Retina (tissue), 1 donor: ENCODE measurements around the gene FAM209B.
"Not testable (repeated sequence)": the region's sequence is repeated elsewhere in the genome, so short reads cannot be mapped to it uniquely, and the experiment has no call there.

Experiments used
- DNase-seq: peaks from one replicate; pipeline ENCODE4 v3.0.0-alpha.2; 2016

The FAM209B gene, protein sequence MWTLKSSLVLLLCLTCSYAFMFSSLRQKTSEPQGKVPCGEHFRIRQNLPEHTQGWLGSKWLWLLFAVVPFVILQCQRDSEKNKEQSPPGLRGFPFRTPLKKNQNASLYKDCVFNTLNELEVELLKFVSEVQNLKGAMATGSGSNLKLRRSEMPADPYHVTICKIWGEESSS

DNA sequence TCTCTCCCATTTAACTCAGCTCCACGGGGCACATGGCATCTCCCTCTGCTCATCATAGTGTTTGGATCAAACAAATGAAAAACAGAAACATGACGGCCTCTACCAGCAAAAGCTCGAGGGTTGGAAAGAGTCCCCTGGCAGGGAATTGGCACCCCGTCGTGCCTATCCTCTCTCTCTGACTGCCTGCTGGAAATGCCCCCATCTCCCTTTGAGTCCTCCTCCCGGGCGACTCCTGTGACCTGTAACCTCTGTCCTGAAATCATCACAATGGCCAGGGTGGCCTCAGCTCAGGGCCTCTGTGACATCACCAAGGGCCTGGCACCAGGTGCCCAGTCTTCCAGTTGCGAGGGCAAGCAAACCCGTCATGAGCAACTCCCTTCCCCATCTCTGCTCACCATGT lies at the start of gene FAM209B:
Gene FAM209B, plus strand, starts transcription at position 301 of the 400 bp plus-strand sequence. Its CDS starts 96 bp downstream, at position 397.
- DNase-seq: not testable (repeated sequence)

DNA sequence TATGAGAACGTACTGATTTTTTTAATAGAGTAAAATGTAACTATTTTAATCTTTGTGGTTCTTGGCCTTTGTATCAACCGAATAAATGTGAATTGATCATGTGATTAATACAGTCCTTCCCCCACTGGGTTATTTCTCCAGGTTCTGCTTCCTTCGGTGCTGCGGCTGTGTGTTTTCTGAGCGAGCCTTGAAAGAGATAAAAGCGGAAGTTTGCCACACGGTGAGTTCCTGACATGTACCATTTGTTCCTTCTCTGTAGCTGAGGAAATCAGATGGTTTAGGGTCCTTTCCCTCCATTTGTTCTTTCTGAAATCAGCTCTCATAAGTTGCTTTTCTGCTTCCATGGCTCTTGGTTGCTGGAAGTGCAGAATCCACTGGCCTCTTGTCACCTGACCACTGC lies 49.1 kb upstream of the FAM209B start:
- DNase-seq: no peak

DNA sequence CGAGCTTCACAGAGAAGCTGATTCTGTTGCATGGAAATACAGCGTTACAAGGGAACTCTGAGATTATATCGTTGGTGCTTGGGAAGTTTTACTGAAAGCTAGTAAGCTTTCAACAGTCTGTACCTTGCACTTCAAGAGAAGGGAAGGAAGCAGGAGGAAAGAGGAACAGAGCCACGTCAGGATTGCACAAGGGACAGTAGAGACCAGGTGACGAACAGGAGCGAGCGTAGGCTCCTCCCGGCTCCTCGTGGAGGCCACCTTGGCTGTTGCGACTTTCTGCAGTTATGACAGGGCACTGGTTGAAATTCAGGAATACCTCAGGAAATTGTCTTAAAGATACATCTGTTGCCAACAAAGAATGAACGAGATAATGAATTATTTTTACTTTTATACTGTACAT lies 45.8 kb upstream of the FAM209B start:
- no peak for DNase-seq

DNA sequence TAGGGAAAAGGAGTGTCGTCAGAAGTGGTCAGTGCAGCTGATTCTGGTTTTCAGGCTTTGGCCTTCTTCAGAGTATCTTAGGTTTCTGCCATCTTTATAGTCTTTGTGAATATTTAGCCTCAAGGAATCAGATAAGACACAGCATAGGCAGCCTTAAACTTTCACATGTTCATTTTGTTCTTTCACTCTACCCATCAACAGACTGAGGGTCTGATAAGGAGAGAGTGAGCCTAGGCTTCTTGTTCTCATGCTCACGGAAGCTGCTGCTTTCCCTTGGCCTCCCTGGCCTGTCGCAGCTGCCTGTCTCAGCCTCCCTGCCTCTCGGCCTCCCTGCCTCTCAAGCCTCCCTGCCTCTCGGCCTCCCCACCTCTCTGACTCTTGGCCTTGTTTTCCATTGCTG lies 44.5 kb upstream of the FAM209B start:
- no peak for DNase-seq

DNA sequence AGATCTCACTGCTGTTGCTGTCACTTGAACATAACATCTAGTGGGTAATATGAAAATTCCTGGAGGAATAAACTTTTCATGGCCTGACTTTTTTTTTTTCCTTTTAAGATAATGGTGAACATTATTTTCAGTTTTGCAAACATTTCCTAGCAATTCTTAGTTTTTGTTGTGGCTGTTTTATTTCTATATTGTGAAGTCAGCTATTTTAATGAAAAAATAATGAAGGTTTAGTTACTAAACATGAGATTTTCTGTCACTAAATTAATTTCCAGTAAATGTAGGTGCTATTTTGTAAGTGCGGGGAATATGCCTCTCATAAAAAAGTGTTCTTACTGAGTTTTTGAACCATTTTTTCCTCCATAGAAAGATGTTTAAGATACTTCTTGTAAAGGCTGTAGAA lies 31.9 kb upstream of the FAM209B start:
- DNase-seq: no peak

DNA sequence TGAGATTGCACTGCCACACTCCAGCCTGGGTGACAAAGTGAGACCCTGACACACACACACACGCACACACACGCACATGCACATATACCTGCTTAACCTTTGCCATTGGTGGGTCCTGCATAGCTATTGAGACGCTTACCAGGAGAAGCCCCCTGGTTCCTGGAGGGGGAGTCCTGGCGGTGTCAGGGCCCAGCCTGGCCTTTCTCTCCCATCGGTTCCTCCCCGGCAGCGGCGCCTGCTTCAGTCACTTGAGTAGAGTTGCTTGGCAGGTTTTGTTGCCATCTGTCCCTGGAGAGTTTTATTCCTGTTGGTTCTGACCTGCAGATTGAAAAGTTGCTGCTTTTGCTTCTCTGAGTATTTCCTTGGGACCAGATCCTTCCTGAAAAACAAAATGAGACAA lies 29.1 kb upstream of the FAM209B start:
- no peak for DNase-seq

DNA sequence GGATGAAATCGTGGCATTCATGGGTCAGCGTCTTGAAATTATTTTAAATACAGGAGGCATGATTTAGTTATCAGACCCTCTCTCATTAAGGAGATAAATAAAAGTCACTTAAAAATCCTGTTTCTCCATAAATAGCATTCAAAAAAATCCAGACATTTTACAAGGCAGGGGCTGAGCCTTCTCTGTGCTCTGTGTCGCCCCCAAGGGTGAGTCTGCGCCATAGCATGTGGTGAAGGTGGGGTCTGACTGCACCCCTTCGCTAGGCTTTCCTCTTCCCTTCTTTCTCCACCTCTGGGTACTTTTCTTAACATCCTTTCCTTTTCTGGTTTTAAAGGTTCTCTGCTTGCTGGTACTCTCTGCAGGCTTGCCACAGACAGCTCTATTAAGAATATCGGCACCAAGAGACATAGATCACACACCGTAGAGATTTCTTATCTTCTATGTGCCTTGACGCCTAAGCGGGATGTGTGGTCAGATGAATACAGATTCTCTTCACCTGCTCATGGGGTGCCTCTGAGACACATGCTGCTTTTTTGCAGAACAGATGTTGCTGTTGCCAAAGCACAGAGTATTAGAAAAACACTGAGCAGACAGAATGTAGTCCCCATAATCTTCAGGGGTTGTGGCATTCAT lies 28.6 kb upstream of the FAM209B start:
- no peak for DNase-seq

DNA sequence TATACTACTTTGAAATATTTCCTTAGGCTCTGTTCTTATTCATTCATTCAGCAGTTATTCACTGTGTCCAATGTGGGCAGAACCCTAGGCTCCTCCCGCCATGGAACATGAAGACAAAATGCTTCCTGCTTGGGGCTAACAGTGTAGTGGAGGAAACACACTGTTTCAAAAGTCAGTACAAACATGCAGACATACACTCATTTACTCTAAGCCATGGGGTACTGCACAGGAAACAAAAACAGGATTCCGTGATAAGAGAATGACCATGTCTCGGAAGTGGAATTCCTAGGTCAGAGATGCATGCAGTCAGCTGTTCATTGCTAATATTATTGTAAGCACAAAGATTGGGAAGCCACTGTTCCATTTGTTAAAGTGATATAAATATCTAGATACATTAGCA lies 26.9 kb upstream of the FAM209B start:
- no peak for DNase-seq

DNA sequence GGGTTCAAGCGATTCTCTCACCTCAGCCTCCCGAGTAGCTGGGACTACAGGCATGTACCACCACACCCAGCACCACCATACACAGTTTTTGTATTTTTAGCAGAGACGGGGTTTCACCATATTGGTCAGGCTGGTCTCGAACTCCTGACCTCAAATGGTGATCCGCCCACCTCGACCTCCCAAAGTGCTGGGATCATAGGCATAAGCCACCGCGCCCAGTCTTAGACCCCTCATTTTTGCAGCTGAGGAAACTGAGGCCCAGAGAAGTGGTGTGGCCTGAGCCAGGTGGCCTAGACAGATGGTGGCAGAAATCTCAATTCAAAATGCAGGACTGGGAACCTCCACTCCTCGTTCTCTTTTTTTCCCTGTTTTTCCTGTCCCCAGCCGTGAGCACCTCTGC lies 21.1 kb upstream of the FAM209B start:
- no peak for DNase-seq

DNA sequence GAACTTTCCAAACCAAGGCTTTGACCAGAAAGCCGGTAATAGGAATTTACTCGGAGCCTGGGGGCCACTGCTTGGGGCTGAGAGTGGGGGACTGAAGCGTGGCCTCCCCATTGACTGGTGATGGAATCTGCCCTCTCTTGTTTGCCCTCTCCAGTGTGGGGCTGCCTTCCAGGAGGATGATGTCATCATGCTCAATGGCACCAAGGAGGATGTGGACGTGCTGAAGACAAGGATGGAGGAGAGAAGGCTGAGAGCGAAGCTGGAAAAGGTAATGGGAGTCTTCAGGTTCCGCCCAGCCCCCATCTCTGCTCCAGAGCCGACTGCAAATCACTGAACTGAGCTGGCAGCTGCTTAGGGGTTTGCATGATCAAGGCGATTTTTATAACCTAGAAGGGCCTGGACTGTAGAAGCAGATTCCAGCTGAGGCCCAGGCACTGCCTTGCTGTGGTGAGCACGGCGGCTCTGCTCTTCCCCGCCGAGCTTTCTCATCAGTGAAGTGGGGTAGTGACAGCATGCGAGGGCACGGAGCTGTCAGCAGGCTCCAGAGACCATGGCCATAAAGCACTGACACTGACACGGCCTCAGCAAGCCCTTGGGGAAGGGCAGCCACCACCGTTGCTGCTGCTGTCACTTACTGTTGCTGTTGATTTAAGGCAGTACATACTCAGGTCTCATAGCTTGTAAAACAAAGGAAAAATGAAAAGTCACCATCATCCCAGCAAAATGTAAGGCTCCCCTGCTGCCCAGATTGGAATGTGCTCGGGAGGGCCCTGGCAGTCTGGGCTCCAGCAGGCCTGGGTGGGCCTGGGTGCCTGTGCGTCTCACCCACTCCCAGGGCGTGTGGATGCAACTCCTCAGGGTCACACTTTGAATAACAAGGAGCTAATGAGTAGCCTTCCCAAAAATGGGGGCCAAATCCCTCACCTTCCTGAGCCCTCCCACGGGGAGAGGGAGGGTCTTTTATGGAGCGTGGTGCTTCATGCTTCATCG lies 19.6 kb upstream of the FAM209B start:
- DNase-seq: peak; percentile 57

DNA sequence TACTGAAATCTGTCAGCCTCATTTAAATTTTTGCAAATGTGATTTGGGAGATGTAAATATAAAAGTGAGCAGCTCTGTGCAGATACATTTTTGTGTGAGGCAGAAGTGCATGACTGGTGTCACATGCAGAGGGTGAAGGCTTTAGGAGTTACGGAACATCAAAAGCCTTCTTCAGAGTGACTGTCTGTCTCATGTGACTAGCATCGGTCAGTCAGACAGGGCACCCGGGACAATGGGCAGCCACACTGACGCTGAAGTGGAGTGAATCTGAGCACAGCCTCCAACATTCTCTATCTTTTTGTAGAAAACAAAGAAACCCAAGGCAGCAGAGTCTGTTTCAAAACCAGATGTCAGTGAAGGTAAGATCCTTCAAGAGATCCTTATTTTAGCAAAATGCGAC lies 16.4 kb upstream of the FAM209B start:
- no peak for DNase-seq

DNA sequence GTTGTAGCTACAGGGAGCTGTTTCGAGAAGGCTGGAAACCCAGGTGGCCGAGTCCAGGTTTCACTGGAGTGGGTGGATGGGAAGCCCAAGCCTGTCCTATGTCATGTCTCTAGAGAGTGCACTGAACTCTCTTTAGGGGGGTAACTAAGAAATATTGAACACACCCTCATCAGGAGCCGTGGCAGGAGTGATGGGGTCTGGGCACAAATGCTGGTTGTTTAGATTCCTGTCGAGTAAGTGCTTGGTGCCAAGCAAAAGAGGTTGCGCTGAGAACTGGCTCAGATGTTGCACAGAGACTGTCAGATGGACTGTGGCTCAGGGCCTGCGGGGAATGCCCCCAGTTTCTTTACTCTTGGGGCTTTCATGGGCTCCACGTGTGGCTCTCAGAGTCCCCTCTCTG lies 15.8 kb upstream of the FAM209B start:
- DNase-seq: no peak

DNA sequence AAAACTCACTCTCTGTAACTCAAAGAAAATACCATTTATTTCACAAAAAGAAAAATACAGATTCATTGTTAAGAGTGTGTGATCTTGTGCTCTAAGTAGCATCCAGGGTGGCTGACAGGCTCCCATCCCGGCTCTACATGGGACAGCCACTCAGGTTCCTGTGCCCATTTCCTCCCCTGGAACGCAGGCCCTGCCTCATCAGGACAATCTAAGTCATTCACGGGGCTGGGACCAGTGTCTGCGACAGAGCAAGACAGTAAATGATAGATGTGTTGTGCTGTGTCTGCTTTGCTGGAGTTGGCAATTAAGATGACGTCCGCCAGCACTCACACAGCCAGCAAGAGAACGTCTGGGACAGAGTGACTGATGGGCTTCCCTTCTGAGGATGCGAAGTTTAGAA lies 15.4 kb upstream of the FAM209B start:
- no peak for DNase-seq

DNA sequence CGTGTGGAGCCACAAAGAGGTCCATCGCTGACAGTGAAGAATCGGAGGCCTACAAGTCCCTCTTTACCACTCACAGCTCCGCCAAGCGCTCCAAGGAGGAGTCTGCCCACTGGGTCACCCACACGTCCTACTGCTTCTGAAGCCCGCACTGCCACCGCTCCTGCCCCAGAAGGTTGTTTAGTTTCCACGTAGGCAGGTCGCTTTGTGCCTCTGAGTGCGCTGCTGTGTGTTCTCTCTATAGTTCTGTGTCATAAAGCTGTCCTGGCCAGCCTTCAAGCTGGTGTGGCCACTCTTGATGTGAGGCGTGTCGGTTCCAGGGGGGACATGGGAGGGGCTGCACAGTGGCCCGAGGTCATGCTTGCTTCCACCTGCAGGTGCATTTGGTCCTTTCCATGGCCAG lies 14.9 kb upstream of the FAM209B start:
- no peak for DNase-seq

DNA sequence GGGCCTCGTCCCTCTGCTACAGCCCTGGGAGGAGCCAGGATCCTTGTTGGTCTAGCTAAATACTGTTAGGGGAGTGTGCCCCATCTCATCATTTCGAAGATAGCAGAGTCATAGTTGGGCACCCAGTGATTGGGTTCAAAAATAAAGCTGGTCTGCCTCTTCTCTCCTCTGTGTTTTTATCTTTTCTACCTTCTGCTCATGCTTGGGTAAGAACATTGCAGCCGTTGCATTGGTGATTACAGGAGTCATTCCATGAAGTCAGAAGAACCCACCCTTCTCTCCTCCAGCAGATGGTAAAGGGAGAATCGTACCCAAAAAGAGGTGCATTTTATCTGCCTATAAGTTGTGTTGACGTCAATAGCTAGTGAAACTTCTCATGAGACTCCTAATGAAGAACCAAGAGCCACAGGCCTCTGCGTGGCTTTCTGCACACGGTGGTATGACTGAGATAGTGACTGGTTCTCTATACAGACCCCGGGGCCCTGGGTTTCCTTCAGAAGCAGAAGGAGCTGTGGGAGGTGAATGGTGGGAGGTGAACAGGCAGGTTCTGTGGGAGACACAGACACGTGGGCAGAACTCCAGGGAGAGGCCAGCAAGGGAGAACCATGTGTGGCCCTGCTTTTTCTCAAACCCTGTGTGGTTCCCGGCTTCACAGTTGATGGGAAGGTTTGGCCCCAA lies 14.2 kb upstream of the FAM209B start:
- DNase-seq: no peak

DNA sequence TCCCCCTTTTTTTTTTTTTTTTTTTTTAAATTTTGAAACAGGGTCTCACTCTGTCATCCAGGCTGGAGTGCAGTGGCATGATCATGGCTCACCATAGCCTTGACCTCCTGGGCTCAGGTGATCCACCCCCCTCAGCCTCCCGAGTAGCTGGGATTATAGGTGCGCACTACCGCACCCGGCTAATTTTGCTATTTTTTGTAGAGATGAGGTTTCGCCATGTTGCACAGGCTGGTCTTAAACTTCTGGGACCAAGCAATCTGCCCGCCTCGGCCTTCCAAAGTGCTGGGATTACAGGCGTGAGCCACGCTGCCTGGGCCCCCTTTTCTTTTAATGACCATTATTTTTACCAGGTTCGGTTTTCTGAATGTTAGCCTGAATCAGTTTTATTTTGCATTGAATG lies 13.5 kb upstream of the FAM209B start:
- no peak for DNase-seq

DNA sequence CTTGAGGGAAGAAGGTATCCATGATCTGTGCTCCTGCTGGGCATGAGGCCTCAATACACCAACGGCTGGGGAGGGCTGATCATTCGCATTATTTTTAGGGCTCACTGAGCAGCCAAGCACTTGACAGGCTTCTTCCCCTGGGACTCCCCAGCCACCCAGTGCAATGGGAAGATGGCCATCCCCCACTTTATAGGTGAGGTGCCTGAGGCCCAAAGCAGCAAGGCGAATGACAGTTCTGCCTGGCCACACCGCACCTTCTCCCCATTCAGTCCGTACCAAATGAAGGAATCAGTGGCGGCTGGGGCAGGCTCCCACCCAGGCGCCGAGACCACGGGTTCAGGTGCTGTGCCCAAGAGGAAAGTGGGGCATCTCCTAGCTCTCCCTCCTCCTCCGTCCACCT lies 12.9 kb upstream of the FAM209B start:
- no peak for DNase-seq

DNA sequence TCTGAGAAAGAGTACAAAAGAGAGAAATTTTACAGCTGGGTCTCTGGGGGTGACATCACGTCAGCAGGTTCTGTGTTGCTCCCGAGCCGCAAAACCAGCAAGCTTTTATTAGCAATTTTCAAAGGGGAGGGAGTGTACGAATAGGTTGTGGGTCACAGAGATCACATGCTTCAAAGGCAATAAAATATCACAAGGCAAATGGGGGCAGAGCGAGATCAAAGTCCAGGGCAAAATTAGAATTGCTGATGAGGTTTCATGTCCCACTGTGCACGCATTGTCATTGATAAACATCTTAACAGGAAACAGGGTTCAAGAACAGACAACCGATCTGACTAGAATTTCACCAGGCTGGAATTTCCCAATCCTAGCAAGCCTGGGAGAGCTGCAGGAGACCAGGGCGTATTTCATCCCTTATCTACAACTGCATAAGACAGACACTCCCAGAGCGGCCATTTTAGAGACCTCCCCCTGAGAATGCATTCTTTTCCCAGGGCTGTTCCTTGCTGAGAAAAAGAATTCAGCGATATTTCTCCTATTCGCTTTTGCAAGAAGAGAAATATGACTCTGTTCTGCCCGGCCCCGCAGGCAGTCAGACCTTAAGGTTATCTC lies 12.2 kb upstream of the FAM209B start:
- not testable (repeated sequence) for DNase-seq

DNA sequence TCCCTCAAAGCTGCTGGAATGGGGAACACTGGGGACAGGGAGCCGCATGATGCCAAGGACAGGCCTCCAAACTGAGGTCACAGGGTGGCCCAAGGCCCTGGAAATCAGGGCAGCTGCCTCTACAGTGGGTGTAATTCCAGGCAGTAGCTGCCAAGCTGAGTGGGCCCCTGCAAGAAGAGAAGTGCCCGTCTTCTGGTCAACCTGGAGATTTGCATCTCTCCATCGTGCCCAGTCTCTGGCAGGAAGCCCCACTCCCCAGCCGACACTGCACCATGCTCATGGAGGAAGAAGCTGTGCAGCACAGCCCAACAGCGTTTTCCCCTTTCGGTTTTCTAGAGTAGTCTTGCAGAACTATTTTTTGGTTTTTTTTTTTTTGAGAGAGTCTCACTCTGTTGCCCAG lies 10.7 kb upstream of the FAM209B start:
- DNase-seq: no peak

DNA sequence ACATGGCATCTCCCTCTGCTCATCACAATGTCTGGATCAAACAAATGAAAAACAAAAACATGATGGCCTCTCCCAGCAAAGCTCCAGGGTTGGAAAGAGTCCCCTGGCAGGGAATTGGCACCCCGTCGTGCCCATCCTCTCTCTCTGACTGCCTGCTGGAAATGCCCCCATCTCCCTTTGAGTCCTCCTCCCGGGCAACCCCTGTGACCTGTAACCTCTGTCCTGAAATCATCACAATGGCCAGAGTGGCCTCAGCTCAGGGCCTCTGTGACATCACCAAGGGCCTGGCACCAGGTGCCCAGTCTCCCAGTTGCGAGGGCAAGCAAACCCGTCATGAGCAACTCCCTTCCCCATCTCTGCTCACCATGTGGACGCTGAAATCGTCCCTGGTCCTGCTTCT lies 8.6 kb upstream of the FAM209B start, which contains the start of gene FAM209A:
Gene FAM209A, plus strand, starts transcription at position 301 of the 400 bp plus-strand sequence. Its CDS starts 65 bp downstream, at position 366.
- not testable (repeated sequence) for DNase-seq

DNA sequence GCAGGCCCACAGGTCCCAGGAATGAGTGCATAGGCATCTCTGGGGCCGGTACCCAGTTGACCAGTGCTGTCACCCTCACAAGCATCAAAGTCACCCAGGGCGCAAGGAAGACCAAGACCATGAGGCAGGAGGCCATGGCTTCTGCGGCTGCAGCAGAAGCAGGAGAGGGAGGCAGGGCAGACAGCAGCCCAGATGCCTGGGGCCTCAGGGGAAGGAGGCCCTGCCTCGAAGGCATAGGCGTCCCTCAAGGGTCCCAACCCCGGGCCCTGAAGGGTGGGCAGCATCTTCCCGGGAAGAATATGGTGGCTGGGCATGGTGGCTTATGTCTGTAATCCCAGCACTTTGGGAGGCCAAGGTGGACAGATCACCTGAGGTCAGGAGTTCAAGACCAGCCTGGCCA lies 5.5 kb upstream of the FAM209B start:
- DNase-seq: no peak

DNA sequence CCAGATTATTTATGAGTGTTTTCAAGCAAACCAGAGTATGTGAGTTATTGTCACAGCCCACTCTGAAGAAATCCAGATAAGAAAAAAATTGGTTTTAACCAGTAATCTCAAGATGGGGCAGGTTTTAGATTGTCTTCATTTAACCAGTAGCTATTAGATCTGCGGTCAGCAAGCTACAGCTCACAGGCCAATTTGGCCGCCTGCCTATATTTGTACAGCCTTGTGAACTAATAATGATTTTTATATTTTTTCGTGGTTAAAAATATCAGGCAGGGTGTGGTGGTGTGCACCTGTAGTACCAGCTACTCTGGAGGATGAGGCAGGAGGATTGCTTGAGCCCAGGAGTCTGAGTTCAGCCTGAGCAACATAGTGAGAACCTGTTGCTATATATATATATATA lies 5.0 kb downstream of the FAM209B start:
- no peak for DNase-seq

DNA sequence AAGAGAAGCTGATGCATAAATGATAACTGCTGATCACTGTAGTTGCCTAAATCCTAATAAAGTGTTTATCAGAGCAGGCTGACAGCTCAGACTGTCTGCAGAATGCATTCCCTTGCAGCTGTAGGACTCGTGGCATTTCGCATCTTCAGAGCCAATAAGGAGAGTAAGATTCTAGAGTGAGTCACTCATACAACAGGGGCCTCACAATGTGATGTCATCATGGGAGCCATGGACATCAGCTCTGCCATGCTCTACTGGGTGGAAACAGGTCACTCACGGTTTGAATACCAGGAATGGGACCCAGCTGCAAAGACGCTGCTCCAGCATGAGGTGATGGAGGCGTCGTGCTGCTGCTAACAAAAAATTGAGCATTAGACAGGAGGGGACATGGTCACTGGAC lies 7.4 kb downstream of the FAM209B start:
- DNase-seq: no peak
